SIG-M5 (cell line): ENCODE measurements around the gene EML5.

Experiments
- DNase-seq: peaks from one replicate; lab custom pipeline; 2025; lab: John Stamatoyannopoulos, UW

Gene EML5

DNA sequence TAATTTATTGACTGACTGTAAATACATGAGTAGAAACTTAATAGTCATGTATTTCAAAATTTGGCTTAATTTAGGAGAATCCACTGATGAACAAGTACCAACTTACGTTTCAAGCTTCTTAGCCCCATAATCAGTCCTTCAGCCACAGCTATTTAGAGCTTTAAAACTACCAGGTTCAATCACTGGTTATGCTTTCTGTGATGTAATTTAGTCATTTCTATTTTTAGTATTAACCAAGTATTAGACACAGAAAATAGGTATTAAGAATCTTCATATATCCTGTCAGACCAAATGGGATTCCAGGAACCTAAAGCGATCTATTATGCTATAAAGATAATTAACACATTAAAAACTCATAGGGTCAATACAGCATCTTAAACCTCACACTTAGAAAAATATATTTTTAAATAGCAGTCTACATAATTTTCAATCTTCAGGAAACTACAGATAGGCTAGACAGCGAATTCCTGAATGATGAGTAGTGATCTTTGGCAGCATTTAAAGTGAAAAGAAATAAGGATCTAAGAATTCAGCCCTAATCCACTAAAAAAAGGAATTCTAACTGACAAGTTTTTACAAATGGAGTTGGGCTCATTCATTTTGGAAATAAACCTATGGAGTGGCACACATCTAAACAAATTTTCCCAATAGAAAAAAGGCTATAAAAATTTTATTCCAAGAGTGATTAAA, 178.4 kb downstream of the EML5 start:
- no peak for DNase-seq

GRCh38 chr14:88613552-88614010, 179.2 kb downstream of the EML5 start:
- DNase-seq = no peak

- DNase-seq = no peak
Observed at GRCh38 chr14:88612981-88613380, 179.8 kb downstream of the EML5 start.

DNA sequence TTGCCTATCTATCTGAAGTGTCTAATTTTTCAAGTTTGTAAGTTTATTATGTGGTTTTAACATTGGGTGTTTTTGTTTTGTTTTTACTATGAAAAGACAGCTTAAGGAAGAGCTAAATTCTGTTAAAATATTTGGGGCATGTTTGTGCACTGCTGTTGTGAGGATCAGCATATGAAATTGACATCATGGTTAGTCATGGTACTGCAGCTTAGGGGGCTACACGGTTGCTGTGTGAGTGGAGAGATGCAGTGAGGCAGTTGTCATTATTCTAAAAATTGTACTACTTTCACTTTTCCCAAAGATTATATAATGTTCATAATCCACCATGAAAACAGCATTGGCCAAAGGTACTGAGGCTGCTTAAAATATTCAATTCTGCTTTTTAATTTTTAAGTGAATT, 180.9 kb downstream of the EML5 start:
- DNase-seq = no peak

DNA sequence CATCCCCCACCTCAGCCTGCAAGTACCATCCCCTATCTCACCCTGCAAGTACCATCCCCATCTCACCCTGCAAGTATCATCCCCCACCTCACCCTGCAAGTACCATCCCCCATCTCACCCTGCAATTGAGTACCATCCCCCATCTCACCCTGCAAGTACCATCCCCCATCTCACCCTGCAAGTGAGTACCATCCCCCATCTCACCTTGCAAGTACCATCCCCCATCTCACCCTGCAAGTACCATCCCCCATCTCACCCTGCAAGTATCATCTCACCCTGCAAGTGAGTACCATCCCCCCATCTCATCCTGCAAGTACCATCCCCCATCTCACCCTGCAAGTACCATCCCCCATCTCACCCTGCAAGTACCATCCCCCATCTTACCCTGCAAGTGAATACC, 184.9 kb downstream of the EML5 start:
- DNase-seq = no peak

GRCh38 chr14:88605594-88605993, 187.2 kb downstream of the EML5 start:
- DNase-seq = no peak

GRCh38 chr14:88604212-88604611, 188.5 kb downstream of the EML5 start:
- no peak for DNase-seq

- no peak for DNase-seq
Observed at GRCh38 chr14:88599761-88600439, 192.9 kb downstream of the EML5 start.

DNA sequence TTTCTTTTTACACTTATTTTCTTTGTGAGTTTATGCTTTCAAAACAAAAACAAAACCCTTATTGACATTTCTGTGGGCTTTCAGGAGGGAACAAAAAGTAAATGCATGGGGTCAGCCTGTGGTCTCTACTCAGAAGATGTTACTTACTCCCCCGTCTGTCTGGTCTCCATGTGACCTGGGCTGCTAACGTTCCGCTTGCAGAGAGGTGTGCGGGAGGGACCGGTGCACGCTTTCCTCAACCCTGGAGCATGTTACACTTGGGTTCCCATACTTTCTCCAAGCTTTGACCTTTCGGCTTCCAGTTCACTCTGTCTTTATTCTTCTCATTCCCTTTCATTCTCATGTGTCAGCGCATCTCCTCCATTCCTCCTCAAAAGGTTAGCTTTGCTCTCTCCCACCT, 193.4 kb downstream of the EML5 start:
- no peak for DNase-seq

GRCh38 chr14:88598097-88598675, 194.6 kb downstream of the EML5 start:
- no peak for DNase-seq

DNA sequence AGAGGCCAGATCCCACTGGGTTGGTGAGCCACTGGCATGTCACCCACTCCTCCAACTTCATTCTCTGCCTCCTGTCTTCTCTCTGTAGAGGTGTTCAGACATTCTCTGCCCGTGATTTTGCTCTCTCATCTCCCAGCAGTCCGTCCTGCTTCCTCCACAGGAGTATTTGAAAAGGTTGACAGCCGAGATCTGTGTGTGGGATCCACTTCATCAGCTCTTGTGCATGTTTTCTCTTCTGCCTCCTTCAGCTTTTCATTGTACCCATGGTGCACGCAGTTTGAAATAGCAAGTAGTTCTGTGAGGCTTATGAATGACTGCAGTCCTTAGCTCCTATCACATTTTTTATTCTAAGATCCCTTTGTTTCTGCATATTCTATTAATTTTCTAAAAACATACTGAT, 195.2 kb downstream of the EML5 start:
- DNase-seq = no peak

GRCh38 chr14:88597038-88597437, 195.7 kb downstream of the EML5 start:
- DNase-seq = no peak

DNA sequence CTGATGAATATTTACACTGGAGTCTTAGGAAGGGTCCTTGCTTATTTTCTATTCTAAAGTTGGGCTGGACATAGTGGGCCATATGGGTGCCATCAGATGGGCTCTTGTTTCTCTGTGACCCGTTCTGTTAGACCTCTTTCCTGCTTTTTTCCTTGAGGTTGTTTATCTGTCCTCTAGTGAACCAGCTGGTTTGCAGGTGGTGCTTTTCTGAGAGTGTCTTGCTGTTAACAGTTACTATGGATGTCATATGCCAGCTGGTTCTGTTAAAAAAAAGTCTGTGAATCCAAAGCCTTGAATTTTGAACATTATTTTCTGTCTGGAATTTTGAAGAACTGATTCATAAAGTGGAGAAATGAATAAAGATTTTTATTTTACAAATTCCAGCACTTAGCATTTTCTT, 200.7 kb downstream of the EML5 start:
- no peak for DNase-seq

- no peak for DNase-seq
Observed at GRCh38 chr14:88590173-88590572, 202.6 kb downstream of the EML5 start.

DNA sequence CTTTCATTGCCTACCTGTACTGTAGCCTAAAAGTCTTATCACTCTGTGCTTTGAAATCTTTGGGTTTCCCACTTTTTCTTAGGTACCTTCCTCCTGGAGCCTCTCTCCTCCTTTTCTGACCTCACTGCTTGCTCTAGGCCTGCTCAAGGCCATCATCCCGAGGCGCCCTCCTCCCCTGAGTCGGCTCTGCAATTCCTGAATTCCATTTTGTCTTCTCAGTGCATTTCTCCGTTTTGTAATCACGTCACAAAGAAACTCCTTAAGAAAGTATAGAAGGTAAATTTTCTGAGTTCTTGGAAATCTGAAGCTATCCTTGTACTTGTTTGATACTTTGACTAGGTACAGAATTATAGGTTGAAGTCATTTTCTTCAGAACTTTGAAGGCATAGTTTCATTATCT, 204.7 kb downstream of the EML5 start:
- no peak for DNase-seq

- DNase-seq = no peak
Observed at GRCh38 chr14:88584451-88584850, 208.3 kb downstream of the EML5 start.

- no peak for DNase-seq
Observed at GRCh38 chr14:88576222-88576621, 216.5 kb downstream of the EML5 start.

DNA sequence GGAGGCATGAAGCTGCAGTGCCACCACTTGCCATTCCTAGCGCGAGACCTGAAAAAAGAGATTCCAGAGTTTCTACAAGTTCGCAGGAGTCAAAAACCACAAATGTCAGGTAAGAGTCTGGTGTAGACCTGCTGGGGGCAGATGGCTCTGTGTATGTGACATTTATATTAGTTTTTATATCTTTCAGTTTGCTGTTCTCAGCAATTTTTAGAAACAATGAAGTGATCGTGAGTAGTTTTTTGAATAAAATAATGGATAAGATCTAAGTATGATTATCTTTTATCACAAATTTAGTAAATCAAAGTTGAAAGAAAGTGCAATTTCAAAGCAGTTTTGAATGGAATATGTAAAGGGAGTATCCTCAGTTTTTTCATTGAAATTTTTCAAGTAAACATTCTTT, 220.6 kb downstream of the EML5 start:
- DNase-seq = no peak

GRCh38 chr14:88568196-88568595, 224.6 kb downstream of the EML5 start:
- DNase-seq = no peak

GRCh38 chr14:88565427-88565826, 227.3 kb downstream of the EML5 start:
- DNase-seq = no peak

GRCh38 chr14:88563845-88564244, 228.9 kb downstream of the EML5 start:
- no peak for DNase-seq

- DNase-seq = peak; percentile 27
Observed at GRCh38 chr14:88562831-88563686, 229.7 kb downstream of the EML5 start, which contains the start of gene ZC3H14. TSS of gene ZC3H14 (plus strand) at chr14:88563037. CDS start at chr14:88563134, 97 bp downstream.

DNA sequence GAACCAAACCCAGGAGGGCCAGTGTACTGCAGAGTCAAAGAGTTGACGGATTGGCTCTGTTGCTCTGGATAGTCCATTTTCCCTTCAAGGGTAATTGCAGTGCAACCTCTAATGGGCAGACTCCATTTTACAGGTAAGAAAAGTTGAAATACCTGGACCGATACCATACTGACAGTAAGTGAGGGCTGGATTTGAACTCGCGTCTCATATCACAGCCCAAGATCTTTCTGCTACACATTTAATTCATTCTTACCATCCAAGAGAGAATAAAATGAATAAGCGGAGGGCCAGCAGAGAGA, 230.3 kb downstream of the EML5 start:
- no peak for DNase-seq
